ENCODE results near the gene PHLPP2.

Gene PHLPP2

GRCh38 chr16:71648921-71649320, 75.6 kb downstream of the PHLPP2 start:
- WGBS (ENCODE audit: extremely low coverage, insufficient coverage, insufficient read length), result no CpG with 5 or more reads among the region's 6 CpGs
- H4K91ac ChIP-seq (ENCODE audit: low read depth, low read length), result no peak overlapping the region
- no peak overlapping the region for H3K14ac ChIP-seq (ENCODE audit: low read length)
- H3K18ac ChIP-seq (ENCODE audit: low read length), result no peak overlapping the region
- no peak overlapping the region for H4K8ac ChIP-seq (ENCODE audit: low read depth, low read length)
- peaks cover 14 to 19% of the 10 kb centered on the region in 2 experiments for H3K36me3 ChIP-seq (ENCODE audit: control insufficient read depth in 1 of 2, insufficient read depth in 2 of 2, low read length in 2 of 2)
- no peak overlapping the region for H2BK12ac ChIP-seq (ENCODE audit: low read length)
- H3K4me1 ChIP-seq (ENCODE audit: control insufficient read depth in 1 of 2, insufficient read depth in 2 of 2, low read length in 2 of 2), result no peaks in the 10 kb centered on the region
- no peak overlapping the region for H3K4ac ChIP-seq (ENCODE audit: low read depth, low read length)
- H2BK120ac ChIP-seq (ENCODE audit: insufficient read depth, low read length, poor library complexity), result no peak overlapping the region
- no peak overlapping the region for H3K4me3 ChIP-seq (ENCODE audit: low read depth, low read length)
- H3K9me3 ChIP-seq (ENCODE audit: insufficient read depth, low read depth, low read length), result no peaks in the 10 kb centered on the region
- DNase-seq, result no peak
- H2BK5ac ChIP-seq (ENCODE audit: low read depth, low read length, poor library complexity), result no peak overlapping the region
- no peaks in the 10 kb centered on the region for H3K27me3 ChIP-seq (ENCODE audit: insufficient read depth, low read length)
- H3K79me1 ChIP-seq (ENCODE audit: low read length), result no peaks in the 10 kb centered on the region
- H4K12ac ChIP-seq (ENCODE audit: low read depth, low read length), result no peak overlapping the region
- H3K23ac ChIP-seq (ENCODE audit: low read length), result no peak overlapping the region
- no peak overlapping the region for H3K4me2 ChIP-seq (ENCODE audit: low read length)
- H3K79me2 ChIP-seq (ENCODE audit: control insufficient read depth, insufficient read depth, low read length, poor library complexity), result no peaks in the 10 kb centered on the region
- H3K27ac ChIP-seq (ENCODE audit: low read depth, low read length), result no peak overlapping the region
- H2AK5ac ChIP-seq (ENCODE audit: low read length), result no peak overlapping the region
- H3K9ac ChIP-seq (ENCODE audit: low read length), result no peak overlapping the region
- H2AFZ ChIP-seq (ENCODE audit: insufficient read depth, low read length, poor library complexity), result no peak overlapping the region

- Histone ChIP-seq H2BK12ac (ENCODE audit: low read length) (no peak overlapping the region), H3K14ac (ENCODE audit: low read length) (no peak overlapping the region), H3K79me1 (ENCODE audit: low read length) (no peaks in the 10 kb centered on the region), H4K91ac (ENCODE audit: low read depth, low read length) (no peak overlapping the region), H4K12ac (ENCODE audit: low read depth, low read length) (no peak overlapping the region), H3K4me1 (ENCODE audit: control insufficient read depth in 1 of 2, insufficient read depth in 2 of 2, low read length in 2 of 2) (no peaks in the 10 kb centered on the region), H2BK120ac (ENCODE audit: insufficient read depth, low read length, poor library complexity) (no peak overlapping the region), H3K4me2 (ENCODE audit: low read length) (no peak overlapping the region), H3K23ac (ENCODE audit: low read length) (no peak overlapping the region), H3K4me3 (ENCODE audit: low read depth, low read length) (no peak overlapping the region), H3K4ac (ENCODE audit: low read depth, low read length) (no peak overlapping the region), H3K36me3 (ENCODE audit: control insufficient read depth in 1 of 2, insufficient read depth in 2 of 2, low read length in 2 of 2) (peaks cover 14 to 16% of the 10 kb centered on the region in 2 experiments), H3K27ac (ENCODE audit: low read depth, low read length) (no peak overlapping the region), H2BK5ac (ENCODE audit: low read depth, low read length, poor library complexity) (no peak overlapping the region), H3K9ac (ENCODE audit: low read length) (no peak overlapping the region), H3K9me3 (ENCODE audit: insufficient read depth, low read depth, low read length) (no peaks in the 10 kb centered on the region), H3K79me2 (ENCODE audit: control insufficient read depth, insufficient read depth, low read length, poor library complexity) (no peaks in the 10 kb centered on the region), H3K18ac (ENCODE audit: low read length) (no peak overlapping the region), H3K27me3 (ENCODE audit: insufficient read depth, low read length) (no peaks in the 10 kb centered on the region), H2AFZ (ENCODE audit: insufficient read depth, low read length, poor library complexity) (no peak overlapping the region), H2AK5ac (ENCODE audit: low read length) (no peak overlapping the region), H4K8ac (ENCODE audit: low read depth, low read length) (no peak overlapping the region)
- no peak for DNase-seq
- WGBS (ENCODE audit: extremely low coverage, insufficient coverage, insufficient read length), result no CpG with 5 or more reads among the region's 2 CpGs
These were observed 76.3 kb downstream of the PHLPP2 start for GRCh38 chr16:71648162-71648561.

GRCh38 chr16:71647391-71647790, 77.1 kb downstream of the PHLPP2 start:
- no peaks in the 10 kb centered on the region for H3K9me3 ChIP-seq (ENCODE audit: insufficient read depth, low read depth, low read length)
- H3K79me2 ChIP-seq (ENCODE audit: control insufficient read depth, insufficient read depth, low read length, poor library complexity), result no peaks in the 10 kb centered on the region
- no peak overlapping the region for H2AK5ac ChIP-seq (ENCODE audit: low read length)
- no peak overlapping the region for H3K9ac ChIP-seq (ENCODE audit: low read length)
- no peak overlapping the region for H3K18ac ChIP-seq (ENCODE audit: low read length)
- no peak overlapping the region for H3K4ac ChIP-seq (ENCODE audit: low read depth, low read length)
- no CpG with 5 or more reads among the region's 7 CpGs for WGBS (ENCODE audit: extremely low coverage, insufficient coverage, insufficient read length)
- H2AFZ ChIP-seq (ENCODE audit: insufficient read depth, low read length, poor library complexity), result no peak overlapping the region
- no peaks in the 10 kb centered on the region for H3K79me1 ChIP-seq (ENCODE audit: low read length)
- H3K36me3 ChIP-seq (ENCODE audit: control insufficient read depth in 1 of 2, insufficient read depth in 2 of 2, low read length in 2 of 2), result peaks cover 10 to 12% of the 10 kb centered on the region in 2 experiments
- H4K8ac ChIP-seq (ENCODE audit: low read depth, low read length), result no peak overlapping the region
- H3K4me2 ChIP-seq (ENCODE audit: low read length), result no peak overlapping the region
- no peak overlapping the region for H2BK5ac ChIP-seq (ENCODE audit: low read depth, low read length, poor library complexity)
- no peak overlapping the region for H3K14ac ChIP-seq (ENCODE audit: low read length)
- no peak overlapping the region for H2BK120ac ChIP-seq (ENCODE audit: insufficient read depth, low read length, poor library complexity)
- H3K4me1 ChIP-seq (ENCODE audit: control insufficient read depth in 1 of 2, insufficient read depth in 2 of 2, low read length in 2 of 2), result no peaks in the 10 kb centered on the region
- H3K27me3 ChIP-seq (ENCODE audit: insufficient read depth, low read length), result no peaks in the 10 kb centered on the region
- H4K91ac ChIP-seq (ENCODE audit: low read depth, low read length), result no peak overlapping the region
- H3K27ac ChIP-seq (ENCODE audit: low read depth, low read length), result no peak overlapping the region
- no peak overlapping the region for H2BK12ac ChIP-seq (ENCODE audit: low read length)
- no peak overlapping the region for H4K12ac ChIP-seq (ENCODE audit: low read depth, low read length)
- no peak overlapping the region for H3K23ac ChIP-seq (ENCODE audit: low read length)
- H3K4me3 ChIP-seq (ENCODE audit: low read depth, low read length), result no peak overlapping the region
- no peak for DNase-seq

- peaks cover 14 to 15% of the 10 kb centered on the region in 2 experiments for H3K36me3 ChIP-seq (ENCODE audit: control insufficient read depth in 1 of 2, insufficient read depth in 2 of 2, low read length in 2 of 2)
- H3K23ac ChIP-seq (ENCODE audit: low read length), result no peak overlapping the region
- no peak overlapping the region for H2AFZ ChIP-seq (ENCODE audit: insufficient read depth, low read length, poor library complexity)
- no peak overlapping the region for H3K18ac ChIP-seq (ENCODE audit: low read length)
- no peak for DNase-seq
- no peak overlapping the region for H2BK12ac ChIP-seq (ENCODE audit: low read length)
- H4K12ac ChIP-seq (ENCODE audit: low read depth, low read length), result no peak overlapping the region
- no peaks in the 10 kb centered on the region for H3K9me3 ChIP-seq (ENCODE audit: insufficient read depth, low read depth, low read length)
- H3K27me3 ChIP-seq (ENCODE audit: insufficient read depth, low read length), result no peaks in the 10 kb centered on the region
- H3K79me1 ChIP-seq (ENCODE audit: low read length), result no peaks in the 10 kb centered on the region
- no peak overlapping the region for H4K8ac ChIP-seq (ENCODE audit: low read depth, low read length)
- H3K4me1 ChIP-seq (ENCODE audit: control insufficient read depth in 1 of 2, insufficient read depth in 2 of 2, low read length in 2 of 2), result no peaks in the 10 kb centered on the region
- WGBS (ENCODE audit: extremely low coverage, insufficient coverage, insufficient read length), result no CpG with 5 or more reads among the region's 4 CpGs
- no peak overlapping the region for H2BK120ac ChIP-seq (ENCODE audit: insufficient read depth, low read length, poor library complexity)
- no peak overlapping the region for H3K27ac ChIP-seq (ENCODE audit: low read depth, low read length)
- H2AK5ac ChIP-seq (ENCODE audit: low read length), result no peak overlapping the region
- H2BK5ac ChIP-seq (ENCODE audit: low read depth, low read length, poor library complexity), result no peak overlapping the region
- no peak overlapping the region for H3K14ac ChIP-seq (ENCODE audit: low read length)
- no peak overlapping the region for H4K91ac ChIP-seq (ENCODE audit: low read depth, low read length)
- H3K4ac ChIP-seq (ENCODE audit: low read depth, low read length), result no peak overlapping the region
- no peak overlapping the region for H3K4me2 ChIP-seq (ENCODE audit: low read length)
- no peaks in the 10 kb centered on the region for H3K79me2 ChIP-seq (ENCODE audit: control insufficient read depth, insufficient read depth, low read length, poor library complexity)
- no peak overlapping the region for H3K4me3 ChIP-seq (ENCODE audit: low read depth, low read length)
- H3K9ac ChIP-seq (ENCODE audit: low read length), result no peak overlapping the region
These were observed 79.1 kb downstream of the PHLPP2 start for GRCh38 chr16:71645450-71645849.

Measured in trophoblast cell (in vitro differentiated cells and primary cell).